ENCODE measurements around the gene DFFB.

The DFFB gene

DNA sequence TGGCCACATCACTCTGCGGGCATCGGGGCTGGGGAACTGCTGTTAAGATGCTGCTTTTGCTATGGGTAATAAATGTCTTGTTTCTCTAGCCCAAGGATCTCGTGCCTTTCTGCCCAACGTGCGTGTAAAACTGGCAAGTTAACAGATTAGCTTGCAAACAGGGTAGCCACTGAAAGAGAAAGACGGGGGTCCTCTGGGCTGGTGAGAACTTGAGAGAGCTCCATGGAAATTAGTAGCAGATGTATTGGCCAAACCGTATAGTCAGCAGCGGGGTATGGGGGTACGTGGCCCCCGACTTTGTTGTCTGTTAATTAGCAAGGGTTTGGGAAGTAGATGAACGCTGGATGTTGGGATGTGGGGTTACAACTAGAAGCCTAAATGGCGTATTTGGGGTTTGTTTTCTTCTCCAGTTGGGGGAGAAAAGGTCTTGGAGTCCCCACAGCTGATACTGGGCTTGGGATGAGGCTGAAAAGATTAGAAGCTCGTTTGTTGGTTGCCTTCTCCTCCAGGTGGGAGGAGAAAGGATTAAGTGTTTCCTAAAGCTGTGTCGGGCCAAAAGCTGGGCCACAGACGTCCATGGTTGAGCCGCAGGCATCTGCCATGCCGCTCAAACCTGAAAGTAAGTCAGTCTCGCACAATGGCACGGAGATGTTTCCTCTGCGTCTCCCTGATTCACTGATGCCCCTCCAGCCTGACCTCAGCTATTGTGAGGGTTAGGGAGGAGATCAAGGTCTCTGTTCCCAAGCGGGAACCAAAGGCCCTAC is 75.1 kb downstream of the DFFB start:
- TF ChIP-seq GATA1 (IDR thresholded peaks at IDR 0.05; ENCODE audit: low read depth, low read length) (no peak), POLR2A (IDR thresholded peaks at IDR 0.05; ENCODE audit: low read length) (no peak)
- no peak for DNase-seq
